ENCODE data around the gene CDC73. TPM values are rescaled to one million over a fixed set of nuclear protein-coding genes. Genes with fewer than 3 reads are reported as not detected.
"Not testable (repeated sequence)": the region's sequence is repeated elsewhere in the genome, so short reads cannot be mapped to it uniquely, and the experiment has no call there.

The CDC73 gene
- total RNA-seq, 2 experiments from 2014 or later = 12.9 to 50.0 TPM

- H3K4me1 ChIP-seq (ENCODE audit: insufficient read depth, low read length, poor library complexity, severe bottlenecking) = no peaks in the 10 kb centered on the region
- H3K27ac ChIP-seq (ENCODE audit: low read depth, low read length, poor library complexity, severe bottlenecking) = no peak overlapping the region
- no peaks in the 10 kb centered on the region for H3K36me3 ChIP-seq (ENCODE audit: insufficient read depth, low read length)
- no peak overlapping the region for H3K4me3 ChIP-seq (ENCODE audit: low read depth, low read length, poor library complexity, severe bottlenecking)
- no peak overlapping the region for H3K4me2 ChIP-seq (ENCODE audit: low read length)
- no peaks in the 10 kb centered on the region for H3K79me2 ChIP-seq (ENCODE audit: insufficient read depth, low read depth, low read length)
- H4K20me1 ChIP-seq (ENCODE audit: insufficient read depth, low read length) = no peaks in the 10 kb centered on the region
- no peaks in the 10 kb centered on the region for H3K9me2 ChIP-seq (ENCODE audit: insufficient read depth, low read length)
- H3K9me3 ChIP-seq (ENCODE audit: low read length) = no peaks in the 10 kb centered on the region
- H2AFZ ChIP-seq (ENCODE audit: low read length) = no peak overlapping the region
- TF ChIP-seq EZH2phosphoT487 (IDR thresholded peaks at IDR 0.05; ENCODE audit: borderline replicate concordance, low read depth, low read length) (no peak), CTCF (conservative IDR thresholded peaks at IDR 0.05; ENCODE audit: low read length) (no peak)
- BruUV-seq (replicated peaks) = no TSS peak
- ChIA-PET CTCF (ENCODE audit: unreplicated experiment) (no interaction called here), POLR2A (interaction anchor here (0.7 kb wide), 1 partner anchor 36 kb away, joined by 6 read pairs; no protein-coding TSS in a partner anchor)
- intact Hi-C loops (cut with micrococcal nuclease; ENCODE audit: unreplicated experiment) = no loop called here
- no peak for DNase-seq (ENCODE audit: low spot score)
Observed at GRCh38 chr1:193264313-193265065, 142.7 kb downstream of the CDC73 start.

GRCh38 chr1:193265716-193266115 is 143.9 kb downstream of the CDC73 start:
- no TSS peak for BruUV-seq (replicated peaks)
- no peaks in the 10 kb centered on the region for H3K9me2 ChIP-seq (ENCODE audit: insufficient read depth, low read length)
- no peak overlapping the region for H3K27ac ChIP-seq (ENCODE audit: low read depth, low read length, poor library complexity, severe bottlenecking)
- peaks cover 2% of the 10 kb centered on the region for H3K4me1 ChIP-seq (ENCODE audit: insufficient read depth, low read length, poor library complexity, severe bottlenecking)
- no peak overlapping the region for H3K4me2 ChIP-seq (ENCODE audit: low read length)
- H3K79me2 ChIP-seq (ENCODE audit: insufficient read depth, low read depth, low read length) = no peaks in the 10 kb centered on the region
- no peaks in the 10 kb centered on the region for H4K20me1 ChIP-seq (ENCODE audit: insufficient read depth, low read length)
- intact Hi-C loops (cut with micrococcal nuclease; ENCODE audit: unreplicated experiment) = no loop called here
- TF ChIP-seq EZH2phosphoT487 (IDR thresholded peaks at IDR 0.05; ENCODE audit: borderline replicate concordance, low read depth, low read length) (no peak), CTCF (conservative IDR thresholded peaks at IDR 0.05; ENCODE audit: low read length) (no peak)
- ChIA-PET POLR2A (interaction anchor here (0.9 kb wide), 1 partner anchor 12 kb away, joined by 3 read pairs; no protein-coding TSS in a partner anchor), CTCF (ENCODE audit: unreplicated experiment) (no interaction called here)
- no peak overlapping the region for H2AFZ ChIP-seq (ENCODE audit: low read length)
- no peak for DNase-seq (ENCODE audit: low spot score)
- H3K36me3 ChIP-seq (ENCODE audit: insufficient read depth, low read length) = no peaks in the 10 kb centered on the region
- H3K4me3 ChIP-seq (ENCODE audit: low read depth, low read length, poor library complexity, severe bottlenecking) = no peak overlapping the region
- H3K9me3 ChIP-seq (ENCODE audit: low read length) = no peaks in the 10 kb centered on the region

GRCh38 chr1:193266794-193267193 is 145.0 kb downstream of the CDC73 start:
- POLR2A ChIA-PET = interaction anchor here (0.7 to 1.7 kb wide), 2 partner anchors 11 to 480 kb away, joined by 6 to 8 read pairs; no protein-coding TSS in a partner anchor
- H3K79me2 ChIP-seq (ENCODE audit: insufficient read depth, low read depth, low read length); H3K4me2 ChIP-seq (ENCODE audit: low read length); H3K9me3 ChIP-seq (ENCODE audit: low read length); H3K4me3 ChIP-seq (ENCODE audit: low read depth, low read length, poor library complexity, severe bottlenecking); H3K4me1 ChIP-seq (ENCODE audit: insufficient read depth, low read length, poor library complexity, severe bottlenecking); H3K9me2 ChIP-seq (ENCODE audit: insufficient read depth, low read length); BruUV-seq (replicated peaks); intact Hi-C loops (cut with micrococcal nuclease; ENCODE audit: unreplicated experiment); H3K36me3 ChIP-seq (ENCODE audit: insufficient read depth, low read length); H4K20me1 ChIP-seq (ENCODE audit: insufficient read depth, low read length); H2AFZ ChIP-seq (ENCODE audit: low read length); CTCF ChIA-PET (ENCODE audit: unreplicated experiment); H3K27ac ChIP-seq (ENCODE audit: low read depth, low read length, poor library complexity, severe bottlenecking); DNase-seq (ENCODE audit: low spot score): not testable (repeated sequence)
